ENCODE results near the gene BCHE.

Gene BCHE

GRCh38 chr3:165805946-165806561, 31.2 kb downstream of the BCHE start:
- TF ChIP-seq REST (IDR thresholded peaks at IDR 0.05; ENCODE audit: insufficient read depth in 1 of 2, low read depth in 2 of 2, low read length in 2 of 2), result no peak
- no peak for TF ChIP-seq FOXP2 (optimal IDR thresholded peaks at IDR 0.05; ENCODE audit: borderline replicate concordance, extremely low read depth, extremely low read length, insufficient read depth)
- no peak for TF ChIP-seq TAF1 (IDR thresholded peaks at IDR 0.05; ENCODE audit: borderline replicate concordance, insufficient read depth, low read length)
- TF ChIP-seq POLR2AphosphoS5 (IDR thresholded peaks at IDR 0.05; ENCODE audit: low read depth, low read length), result no peak
- no peak for TF ChIP-seq SIN3A (IDR thresholded peaks at IDR 0.05; ENCODE audit: borderline replicate concordance, insufficient read depth, low read length)

GRCh38 chr3:165803471-165803870, 33.8 kb downstream of the BCHE start:
- TF ChIP-seq REST (IDR thresholded peaks at IDR 0.05; ENCODE audit: insufficient read depth in 1 of 2, low read depth in 2 of 2, low read length in 2 of 2), result no peak
- no peak for TF ChIP-seq POLR2AphosphoS5 (IDR thresholded peaks at IDR 0.05; ENCODE audit: low read depth, low read length)
- no peak for TF ChIP-seq FOXP2 (optimal IDR thresholded peaks at IDR 0.05; ENCODE audit: borderline replicate concordance, extremely low read depth, extremely low read length, insufficient read depth)
- TF ChIP-seq SIN3A (IDR thresholded peaks at IDR 0.05; ENCODE audit: borderline replicate concordance, insufficient read depth, low read length), result no peak
- TF ChIP-seq TAF1 (IDR thresholded peaks at IDR 0.05; ENCODE audit: borderline replicate concordance, insufficient read depth, low read length), result no peak

GRCh38 chr3:165800970-165801369, 36.3 kb downstream of the BCHE start:
- TF ChIP-seq REST (IDR thresholded peaks at IDR 0.05; ENCODE audit: insufficient read depth in 1 of 2, low read depth in 2 of 2, low read length in 2 of 2) (no peak), TAF1 (IDR thresholded peaks at IDR 0.05; ENCODE audit: borderline replicate concordance, insufficient read depth, low read length) (no peak), POLR2AphosphoS5 (IDR thresholded peaks at IDR 0.05; ENCODE audit: low read depth, low read length) (no peak), FOXP2 (optimal IDR thresholded peaks at IDR 0.05; ENCODE audit: borderline replicate concordance, extremely low read depth, extremely low read length, insufficient read depth) (no peak), SIN3A (IDR thresholded peaks at IDR 0.05; ENCODE audit: borderline replicate concordance, insufficient read depth, low read length) (no peak; the same call in 1 of the 2 replicates)

GRCh38 chr3:165799026-165799425, 38.2 kb downstream of the BCHE start:
- no peak for TF ChIP-seq REST (IDR thresholded peaks at IDR 0.05; ENCODE audit: insufficient read depth in 1 of 2, low read depth in 2 of 2, low read length in 2 of 2)
- TF ChIP-seq FOXP2 (optimal IDR thresholded peaks at IDR 0.05; ENCODE audit: borderline replicate concordance, extremely low read depth, extremely low read length, insufficient read depth), result no peak
- no peak for TF ChIP-seq SIN3A (IDR thresholded peaks at IDR 0.05; ENCODE audit: borderline replicate concordance, insufficient read depth, low read length)
- TF ChIP-seq TAF1 (IDR thresholded peaks at IDR 0.05; ENCODE audit: borderline replicate concordance, insufficient read depth, low read length), result no peak
- TF ChIP-seq POLR2AphosphoS5 (IDR thresholded peaks at IDR 0.05; ENCODE audit: low read depth, low read length), result no peak
